Measurements from ENCODE around the gene FAM110D.

FAM110D gene

DNA sequence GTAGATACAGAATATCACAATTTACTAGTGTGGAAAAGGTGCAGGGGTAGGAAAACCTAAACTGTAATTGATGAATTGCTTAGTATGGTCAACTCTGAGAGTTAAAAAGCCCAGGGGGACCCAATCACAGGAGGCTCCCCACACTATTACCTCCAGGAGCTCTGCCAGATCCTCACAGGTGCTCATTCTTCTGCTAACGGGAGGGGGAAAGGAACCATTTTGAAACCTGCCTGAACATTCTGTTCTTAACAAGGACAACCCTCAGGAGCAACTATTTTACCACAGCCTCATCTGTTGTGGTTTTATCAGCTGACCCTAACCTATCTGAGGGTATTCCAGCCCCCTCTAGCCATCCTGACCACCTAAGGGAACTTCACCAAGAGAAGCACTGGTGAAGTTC, 28.2 kb upstream of the FAM110D start:
- FAIRE-seq: no peak

DNA sequence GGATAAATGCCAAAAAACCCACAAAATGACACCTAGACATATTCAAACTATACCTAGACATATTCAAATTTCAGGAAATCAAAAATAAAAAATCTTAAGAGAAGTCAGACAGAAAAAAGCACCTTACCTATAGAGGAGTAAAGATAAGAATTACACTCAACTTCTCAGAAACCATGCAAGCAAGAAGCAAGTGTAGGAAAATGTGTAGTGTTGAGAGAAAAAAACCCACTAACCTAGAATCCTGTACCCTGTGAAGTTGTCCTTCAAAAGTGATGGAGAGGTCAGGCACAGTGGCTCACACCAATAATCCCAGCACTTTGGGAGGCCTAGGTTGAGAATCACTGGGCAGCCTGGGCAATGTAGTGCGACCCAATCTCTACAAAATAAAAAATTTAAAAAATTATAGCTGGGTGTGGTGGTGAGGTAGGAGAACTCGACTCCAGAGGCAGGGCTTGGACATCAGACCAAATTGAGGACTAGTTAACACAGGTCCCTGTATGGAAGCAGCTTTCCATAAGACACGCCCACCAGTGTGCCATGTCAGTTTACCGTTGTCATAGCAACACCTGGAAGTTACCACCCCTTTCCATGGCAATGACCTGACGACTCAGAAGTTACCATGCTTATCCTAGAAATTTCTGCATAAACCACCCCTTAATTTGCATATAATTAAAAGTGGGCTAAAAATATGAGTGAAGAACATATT, 26.6 kb upstream of the FAM110D start:
- FAIRE-seq: no peak

DNA sequence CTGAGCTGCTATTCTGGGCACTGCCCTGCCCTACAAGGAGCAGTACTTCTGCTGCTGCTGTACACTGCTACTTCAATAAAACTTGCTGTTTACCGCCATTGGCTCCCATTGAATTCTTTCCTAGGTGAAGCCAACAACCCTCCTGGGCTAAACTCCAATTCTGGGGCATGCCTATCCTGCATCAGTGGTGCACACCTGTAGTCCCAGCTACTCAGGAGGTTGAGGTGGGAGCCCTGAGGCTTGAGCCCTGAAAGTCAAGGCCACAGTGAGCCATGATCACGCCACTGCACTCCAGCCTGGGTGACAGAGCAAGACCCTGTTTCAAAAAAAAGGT, 26.1 kb upstream of the FAM110D start:
- FAIRE-seq: no peak

DNA sequence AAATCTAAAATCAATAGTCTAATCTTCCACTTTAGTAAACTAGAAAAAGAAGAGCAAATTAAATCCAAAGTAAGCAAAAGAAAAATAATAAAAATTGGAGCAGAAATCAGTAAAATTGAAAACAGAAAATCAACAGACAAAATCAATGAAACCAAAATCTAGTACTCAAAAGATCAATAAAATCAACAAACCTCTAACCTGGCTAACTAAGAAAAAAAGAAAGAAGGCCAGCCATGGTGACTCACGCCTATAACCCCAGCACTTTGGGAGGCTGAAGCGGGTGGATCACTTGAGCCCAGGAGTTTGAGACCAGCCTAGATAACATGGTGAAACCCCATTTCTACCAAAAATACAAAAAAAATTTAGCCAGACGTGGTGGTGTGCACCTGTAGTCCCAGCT, 24.4 kb upstream of the FAM110D start:
- no peak for FAIRE-seq

DNA sequence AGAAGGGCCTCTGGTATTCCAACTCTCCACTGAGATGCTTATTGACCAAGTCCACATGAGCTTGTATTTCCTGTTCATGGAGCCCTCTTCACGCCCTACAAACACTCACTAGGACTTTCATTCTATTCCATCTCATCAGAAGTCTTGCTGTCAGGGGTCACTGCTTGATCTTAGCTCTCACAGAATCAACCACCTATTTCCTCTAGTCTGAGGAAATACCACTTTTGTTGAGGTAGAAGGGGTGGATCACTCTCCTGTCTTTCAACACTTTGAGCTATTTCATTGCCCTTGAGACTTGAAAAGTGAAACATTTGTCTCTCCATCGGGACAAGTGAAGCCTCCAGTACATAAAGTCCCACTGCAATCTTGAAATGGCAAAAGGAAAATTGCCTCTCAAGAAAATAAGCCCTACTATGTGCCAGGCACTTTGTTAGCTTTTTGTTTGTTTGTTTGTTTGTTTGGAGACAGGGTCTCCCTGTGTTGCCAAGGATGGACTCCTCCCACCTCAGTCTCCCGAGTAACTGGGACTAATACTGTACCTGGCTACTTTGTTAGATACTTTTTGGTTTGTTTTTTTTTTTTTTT, 19.8 kb upstream of the FAM110D start:
- no peak for FAIRE-seq

DNA sequence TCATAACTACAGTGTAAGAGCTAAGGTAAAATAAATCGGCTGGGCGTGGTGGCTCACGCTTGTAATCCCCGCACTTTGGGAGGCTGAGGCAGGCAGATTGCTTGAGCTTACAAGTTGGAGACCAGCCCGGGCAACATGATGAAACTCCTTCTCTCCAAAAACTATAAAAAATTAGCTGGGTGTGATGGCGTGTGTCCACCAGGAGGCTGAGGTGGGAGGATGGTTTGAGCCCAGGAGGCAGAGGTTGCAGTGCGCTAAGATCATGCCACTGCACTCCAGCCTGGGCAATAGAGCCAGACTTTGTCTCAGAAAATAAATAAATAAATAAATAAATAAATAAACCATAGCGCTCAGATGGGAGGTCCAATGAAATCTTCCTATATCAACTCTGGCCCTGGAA, 16.7 kb upstream of the FAM110D start:
- FAIRE-seq: no peak

DNA sequence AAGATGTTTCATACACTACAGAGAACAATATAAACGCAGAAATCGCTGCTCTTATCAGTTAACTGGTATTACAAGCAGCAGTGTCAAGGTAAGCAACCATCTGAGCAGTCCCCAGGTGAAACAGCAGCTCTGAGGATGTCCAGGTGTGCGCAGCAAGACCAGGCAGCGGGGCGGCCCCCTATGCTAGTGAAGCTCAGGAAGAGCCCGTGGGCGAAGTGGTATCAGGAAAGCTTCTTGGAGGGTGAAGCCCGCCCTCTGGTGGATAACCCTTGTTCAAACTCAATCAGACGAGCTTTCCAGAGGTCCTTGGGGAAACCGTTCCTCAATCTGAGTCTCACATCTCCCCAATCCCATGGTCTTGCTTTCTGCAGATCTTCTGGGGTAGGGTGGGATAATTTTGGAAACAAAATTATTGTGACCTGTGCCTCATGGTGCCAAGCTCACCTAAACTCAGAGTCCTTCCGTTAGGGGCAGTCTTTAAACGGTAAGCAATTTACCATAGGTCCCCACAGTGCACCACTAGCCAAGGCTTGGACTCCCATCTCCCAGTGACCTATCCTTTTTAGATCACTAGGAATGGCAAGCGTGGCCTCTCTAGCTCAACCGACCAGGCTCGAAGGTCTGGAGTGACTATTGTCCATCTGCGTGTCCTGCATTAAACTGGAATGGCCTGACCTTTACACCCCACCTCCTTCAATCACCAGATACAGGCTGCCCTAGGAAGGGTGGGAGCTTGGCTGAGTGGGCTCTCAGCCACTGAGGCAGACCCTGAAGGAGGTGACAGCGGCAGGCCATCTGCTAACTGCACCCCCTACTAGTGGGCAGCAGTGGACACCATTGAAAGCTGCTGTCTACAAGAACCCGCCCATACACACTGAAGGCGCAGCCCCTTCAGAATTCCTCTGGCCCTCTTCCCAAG, 13.6 kb upstream of the FAM110D start:
- peak; percentile 36 for FAIRE-seq

DNA sequence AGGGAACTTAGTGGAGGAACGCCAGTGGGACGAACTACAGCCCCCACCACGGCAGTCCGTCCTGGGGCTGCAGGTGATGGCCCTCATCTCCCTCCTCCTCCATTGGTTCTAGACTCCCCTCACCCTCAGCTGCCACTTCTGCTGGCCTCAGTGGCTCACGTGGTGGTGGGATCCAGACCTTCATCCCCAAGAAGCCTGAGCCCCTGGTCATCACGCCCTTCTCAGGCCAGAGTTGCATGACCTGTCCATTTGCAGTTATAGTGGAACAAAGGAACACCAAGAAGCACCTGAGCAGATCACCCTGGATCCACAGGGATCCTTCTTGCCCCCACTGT, 13.0 kb upstream of the FAM110D start:
- FAIRE-seq: no peak

DNA sequence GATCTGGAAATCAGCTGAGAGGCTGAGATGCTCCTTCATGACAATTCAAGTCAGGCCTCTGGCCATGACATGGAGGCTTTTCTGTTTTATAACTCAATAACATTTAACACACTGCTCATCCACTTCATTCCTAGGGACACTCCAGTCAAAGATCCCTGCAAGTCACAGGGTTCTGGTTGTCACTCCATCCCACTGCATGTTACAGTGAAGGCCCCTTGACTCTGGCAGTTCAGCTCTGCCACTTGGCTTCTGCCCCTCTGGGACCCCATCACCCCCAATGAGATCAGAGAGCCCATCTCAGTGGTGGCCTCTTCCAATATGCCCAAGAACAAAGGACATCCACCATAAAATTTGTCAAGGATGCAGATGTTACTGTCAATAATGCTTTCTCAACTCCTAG, 10.0 kb upstream of the FAM110D start:
- no peak for FAIRE-seq

DNA sequence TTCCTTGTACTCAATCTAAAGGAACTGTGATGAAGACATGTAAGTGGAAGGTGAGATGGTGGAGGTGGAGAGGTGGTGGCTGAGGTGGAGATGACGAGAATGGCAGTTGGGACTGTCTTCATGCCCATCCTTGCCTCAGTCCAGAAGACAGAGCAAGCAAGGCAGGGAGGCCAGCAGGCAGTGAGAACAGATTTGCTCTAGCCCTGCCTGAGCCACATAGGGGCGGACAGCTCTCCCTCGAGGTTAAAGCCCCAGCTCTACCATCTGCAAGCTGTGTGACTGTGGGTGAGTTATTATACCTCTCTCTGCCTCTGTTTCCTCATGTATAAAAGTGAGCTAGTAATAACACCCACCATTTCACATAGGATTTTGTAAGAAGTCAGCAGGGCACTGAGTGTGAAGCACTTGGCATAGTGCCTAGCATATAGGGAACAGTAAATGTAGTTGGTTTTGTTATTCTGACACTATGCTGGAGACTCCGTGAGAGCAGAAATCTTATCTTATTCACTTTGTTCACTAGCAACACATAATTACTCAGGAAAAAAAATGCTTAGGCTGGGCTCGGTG, 4.8 kb upstream of the FAM110D start:
- no peak for FAIRE-seq

DNA sequence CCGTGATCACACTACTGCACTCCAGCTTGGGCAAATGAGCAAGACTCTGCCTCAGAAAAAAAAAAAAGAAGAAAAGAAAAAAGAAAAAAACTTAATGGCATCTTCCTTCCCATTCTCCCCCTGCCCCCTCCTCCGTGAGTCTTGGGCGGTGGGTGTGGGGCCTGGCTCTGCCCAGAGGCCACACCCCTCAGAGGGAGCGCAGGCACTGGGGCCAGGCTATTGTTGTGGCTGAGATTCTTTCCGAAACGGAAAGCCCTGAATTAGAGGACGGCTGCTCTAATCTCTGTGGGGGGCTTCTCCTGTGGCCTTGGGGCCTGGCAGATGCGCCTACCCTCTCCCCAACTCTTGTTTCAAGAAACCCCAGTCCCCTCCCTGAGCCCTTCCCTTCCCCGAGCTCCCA, 4.1 kb upstream of the FAM110D start:
- no peak for FAIRE-seq

DNA sequence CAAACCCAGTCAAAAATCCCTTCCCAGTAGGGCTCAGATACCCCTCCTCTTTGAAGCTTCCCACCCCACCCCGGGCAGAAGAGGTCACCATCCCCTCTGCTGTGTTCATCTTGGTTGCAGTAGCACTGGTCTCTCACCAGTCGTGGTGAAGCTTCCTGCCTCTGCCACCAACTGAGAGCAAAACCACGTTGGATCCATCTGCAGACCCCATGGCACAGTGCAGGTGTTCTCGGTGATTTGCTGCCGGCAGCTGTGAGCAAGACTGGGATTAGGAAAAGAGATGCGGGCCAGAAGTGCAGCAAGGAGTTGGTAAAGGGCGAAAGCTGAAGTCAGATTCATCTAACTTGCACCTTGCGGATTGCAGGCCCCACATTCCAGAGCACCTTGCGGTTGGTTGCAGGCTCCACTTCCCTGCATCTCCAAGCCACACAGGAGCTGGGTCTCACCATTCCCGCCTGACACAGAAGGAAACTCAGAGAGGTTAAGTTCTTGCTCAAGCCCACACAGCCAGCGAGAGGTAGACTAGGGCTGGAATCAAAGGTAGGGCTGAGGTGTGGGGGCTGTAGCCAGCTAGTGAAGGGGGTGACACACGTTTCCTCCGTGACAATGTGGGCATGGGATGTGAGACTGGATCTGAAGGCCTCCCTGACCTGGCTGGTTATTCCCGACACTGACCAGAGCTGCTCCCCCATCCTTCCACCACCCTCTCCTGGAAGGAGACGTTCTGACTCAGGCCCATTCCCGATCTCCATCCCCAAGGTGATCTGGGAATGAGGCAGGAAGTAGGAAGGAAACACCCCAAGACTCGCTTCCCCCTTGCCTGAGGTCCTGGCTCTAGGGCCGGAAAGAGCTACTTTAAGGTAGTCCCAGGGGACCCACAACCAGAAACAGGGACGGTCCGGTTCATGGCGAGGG, 3.3 kb upstream of the FAM110D start:
- no peak for FAIRE-seq

DNA sequence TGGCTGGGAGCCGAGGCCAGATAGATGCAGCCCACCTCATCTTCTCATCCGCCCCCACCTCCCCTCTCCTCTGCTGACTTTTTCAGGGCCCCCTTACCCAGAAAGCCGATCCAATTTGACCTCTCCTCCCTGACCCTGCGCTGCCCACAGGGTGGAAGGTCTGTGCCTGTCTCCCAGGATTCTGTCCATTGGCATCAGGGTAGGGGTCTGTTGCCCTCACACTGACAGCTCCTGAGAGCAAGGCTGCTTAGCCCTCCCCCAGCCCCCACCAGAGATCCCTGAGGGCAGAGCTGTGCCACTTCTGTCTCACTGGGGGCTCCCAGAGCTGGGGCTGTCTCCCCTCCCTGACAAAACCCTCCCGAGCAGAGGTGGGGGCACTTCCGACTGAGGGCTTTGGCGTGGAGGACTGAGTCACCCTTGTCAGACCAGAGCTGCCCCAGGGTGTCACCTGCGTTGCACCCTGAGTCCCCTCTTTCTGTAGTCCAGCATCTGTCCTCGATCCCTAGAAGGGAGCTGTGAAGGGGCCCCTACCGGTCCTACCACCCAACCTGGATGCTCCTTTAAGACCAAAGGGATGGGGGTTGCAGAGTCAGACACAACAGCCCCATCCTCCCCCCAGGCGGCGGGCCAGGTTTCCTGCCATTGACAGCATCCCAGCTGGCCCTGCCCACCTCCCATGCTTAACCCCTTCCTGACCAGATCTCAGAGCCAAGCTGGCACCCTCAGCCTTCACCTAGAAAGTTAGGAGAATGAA, 2.4 kb upstream of the FAM110D start:
- FAIRE-seq: no peak

DNA sequence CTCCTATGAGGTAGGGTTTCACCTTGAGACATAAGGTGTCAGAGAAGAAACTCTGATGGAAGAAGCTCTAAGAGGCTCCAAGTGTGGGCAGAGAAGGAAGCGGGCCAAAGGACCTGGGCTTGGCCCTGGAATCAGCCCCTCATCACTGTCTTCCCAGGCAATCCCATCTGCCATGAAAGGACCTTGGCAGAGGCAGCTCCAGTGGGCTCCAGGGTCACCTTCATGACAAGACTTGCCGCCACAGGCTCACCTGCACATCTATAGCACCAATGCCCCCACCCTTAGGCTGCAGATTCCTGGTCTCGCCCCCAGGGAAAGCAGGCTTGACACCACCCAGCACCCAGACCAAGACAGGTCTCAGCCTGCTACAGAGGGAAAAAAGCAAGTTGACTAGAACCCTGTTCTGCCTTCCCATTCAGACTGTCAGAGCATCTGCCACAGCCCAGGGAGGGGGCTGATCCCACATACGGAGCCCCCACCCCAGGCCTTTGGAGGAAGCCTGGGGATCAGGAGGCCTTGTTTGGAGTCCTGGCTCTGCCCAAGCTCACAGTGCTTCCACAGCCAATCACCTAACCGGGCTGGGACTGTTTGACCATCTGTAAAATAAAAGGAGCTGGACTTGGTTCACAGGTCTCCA, 490 bp upstream of the FAM110D start:
- no peak for FAIRE-seq

DNA sequence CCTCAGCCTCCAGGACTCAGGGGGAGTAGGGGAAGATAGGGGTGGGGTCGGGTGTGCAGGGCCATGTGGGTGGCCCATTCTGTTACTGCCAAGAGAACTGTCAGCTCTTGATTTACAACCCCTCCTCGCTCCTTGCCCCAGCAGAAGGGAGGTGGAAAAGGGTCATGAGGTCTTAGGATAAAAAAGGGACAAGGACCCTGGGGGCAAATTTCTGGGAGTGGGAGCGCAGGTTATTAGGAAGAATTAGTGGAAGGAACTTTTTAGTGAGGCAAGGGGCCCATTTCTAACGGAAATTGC, 812 bp downstream of the FAM110D start:
- FAIRE-seq: no peak

DNA sequence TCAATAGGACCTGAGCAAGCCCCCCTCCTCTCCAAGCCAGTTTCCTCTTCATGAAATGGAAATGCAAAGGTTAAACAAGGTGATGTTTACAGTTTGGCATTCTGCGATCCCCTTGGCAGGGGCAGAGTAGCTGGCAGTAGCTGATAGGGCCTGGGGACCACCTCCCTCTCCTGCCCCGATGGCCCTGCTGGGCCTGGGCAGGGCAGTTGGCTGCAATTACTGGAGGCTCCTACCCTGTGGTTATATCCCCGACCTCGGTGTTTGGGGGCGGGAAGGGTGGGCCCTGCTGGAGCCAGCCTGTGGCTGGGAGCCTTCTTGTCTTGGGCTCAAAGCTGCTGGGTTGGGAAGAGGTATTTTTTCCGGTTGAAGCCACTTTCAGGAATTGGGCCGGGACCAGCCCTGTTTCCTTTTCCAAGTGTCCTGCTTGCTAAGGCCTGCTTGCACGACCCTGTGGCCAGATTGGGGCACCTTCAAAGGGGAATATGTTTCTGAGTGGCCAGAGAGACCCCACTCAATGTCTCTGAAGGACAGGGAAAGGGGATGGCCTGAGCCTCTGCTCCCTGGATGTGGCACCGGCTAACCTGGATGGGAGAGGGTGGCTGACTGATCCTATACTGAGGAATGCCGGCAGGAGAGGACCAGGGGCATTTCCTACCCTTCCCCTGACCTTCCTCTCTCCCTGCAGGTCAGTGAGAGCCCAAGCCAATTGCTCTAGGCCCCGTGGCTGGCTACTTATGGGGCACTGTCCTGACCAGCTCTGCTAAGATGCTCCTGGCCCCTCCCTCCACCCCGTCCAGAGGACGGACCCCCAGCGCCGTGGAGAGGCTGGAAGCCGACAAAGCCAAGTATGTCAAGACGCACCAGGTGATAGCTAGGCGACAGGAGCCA, 1.9 kb downstream of the FAM110D start:
- no peak for FAIRE-seq

DNA sequence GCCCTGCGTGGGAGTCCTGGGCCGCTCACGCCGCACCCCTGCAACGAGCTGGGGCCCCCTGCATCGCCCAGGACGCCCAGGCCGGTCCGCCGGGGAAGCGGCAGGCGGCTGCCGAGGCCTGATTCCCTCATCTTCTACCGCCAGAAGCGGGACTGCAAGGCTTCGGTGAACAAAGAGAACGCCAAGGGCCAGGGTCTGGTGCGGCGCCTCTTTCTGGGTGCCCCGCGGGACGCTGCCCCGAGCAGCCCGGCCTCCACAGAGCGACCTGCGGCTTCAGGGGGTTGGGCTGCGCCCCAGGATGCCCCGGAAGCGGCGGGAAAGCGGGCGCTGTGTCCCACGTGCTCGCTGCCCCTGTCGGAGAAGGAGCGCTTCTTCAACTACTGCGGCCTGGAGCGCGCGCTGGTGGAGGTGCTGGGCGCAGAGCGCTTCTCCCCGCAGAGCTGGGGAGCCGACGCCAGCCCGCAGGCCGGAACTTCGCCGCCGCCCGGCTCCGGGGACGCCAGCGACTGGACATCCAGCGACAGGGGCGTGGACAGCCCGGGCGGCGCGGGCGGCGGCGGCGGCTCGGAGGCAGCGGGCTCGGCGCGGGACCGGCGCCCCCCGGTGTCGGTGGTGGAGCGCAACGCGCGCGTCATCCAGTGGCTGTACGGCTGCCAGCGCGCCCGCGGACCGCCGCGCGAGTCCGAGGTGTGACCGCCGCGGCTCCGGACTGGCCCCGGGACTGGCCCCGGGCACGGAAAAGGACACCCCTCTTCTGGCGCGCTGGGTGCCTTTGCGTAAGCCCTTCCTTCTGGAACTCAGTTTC, 2.7 kb downstream of the FAM110D start:
- no peak for FAIRE-seq

DNA sequence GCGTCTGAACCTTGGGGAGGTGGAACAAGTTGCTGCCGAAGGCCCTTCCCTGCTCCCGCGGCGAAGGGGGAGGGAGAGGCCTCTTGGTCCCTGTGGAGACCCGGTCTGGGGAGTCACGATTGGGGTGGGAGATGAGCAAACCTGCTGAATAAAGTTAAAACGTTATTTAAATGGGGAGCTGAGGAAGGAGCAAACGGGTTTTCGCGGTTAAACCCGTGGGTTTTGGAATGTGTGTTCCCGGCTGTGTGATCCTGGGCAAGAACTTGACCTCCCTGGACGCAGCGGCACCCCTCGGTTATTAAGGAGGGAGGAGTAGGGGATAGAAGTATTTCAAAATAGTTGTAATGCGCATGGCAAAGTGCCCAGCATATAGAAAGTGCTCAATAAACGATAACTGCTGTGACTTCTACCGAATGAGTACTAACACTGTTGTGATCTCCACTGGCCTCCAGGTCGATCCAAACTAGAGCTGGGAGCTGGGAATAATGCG, 3.4 kb downstream of the FAM110D start:
- FAIRE-seq: no peak

DNA sequence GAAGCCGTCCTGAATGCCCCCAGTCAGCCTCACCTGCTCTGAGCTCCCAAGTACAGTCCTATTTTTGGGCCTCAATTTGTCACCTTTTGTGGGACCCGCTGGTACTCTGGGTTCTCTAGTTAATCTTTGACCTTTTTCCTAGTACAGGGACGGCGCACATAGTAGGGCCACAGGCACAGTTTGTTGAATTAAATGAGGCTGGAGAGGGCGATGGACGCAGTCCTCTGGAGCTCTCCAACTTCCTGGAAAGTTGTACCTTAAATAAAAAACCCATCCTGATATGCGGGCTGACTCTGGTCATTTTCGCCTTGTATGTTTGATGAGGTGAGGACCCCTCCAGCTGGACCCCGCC, 4.8 kb downstream of the FAM110D start:
- no peak for FAIRE-seq
